ENCODE measurements around the gene ZNF236.

ZNF236 gene

GRCh38 chr18:76983613-76984051 lies 161.3 kb downstream of the ZNF236 start:
- no peak for TF ChIP-seq NFIC (IDR thresholded peaks at IDR 0.05)
- no peak for TF ChIP-seq CEBPB (IDR thresholded peaks at IDR 0.05)
- TF ChIP-seq, protein P1, sequence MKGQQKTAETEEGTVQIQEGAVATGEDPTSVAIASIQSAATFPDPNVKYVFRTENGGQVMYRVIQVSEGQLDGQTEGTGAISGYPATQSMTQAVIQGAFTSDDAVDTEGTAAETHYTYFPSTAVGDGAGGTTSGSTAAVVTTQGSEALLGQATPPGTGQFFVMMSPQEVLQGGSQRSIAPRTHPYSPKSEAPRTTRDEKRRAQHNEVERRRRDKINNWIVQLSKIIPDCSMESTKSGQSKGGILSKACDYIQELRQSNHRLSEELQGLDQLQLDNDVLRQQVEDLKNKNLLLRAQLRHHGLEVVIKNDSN (IDR thresholded peaks at IDR 0.05) = no peak
- TF ChIP-seq EGR1 (IDR thresholded peaks at IDR 0.05) = no peak
- no peak for TF ChIP-seq MAX (IDR thresholded peaks at IDR 0.05)
- no peak for TF ChIP-seq TAF1 (IDR thresholded peaks at IDR 0.05; ENCODE audit: low read depth)
- no peak for TF ChIP-seq TCF12 (IDR thresholded peaks at IDR 0.05; ENCODE audit: low read depth)

- TF ChIP-seq EGR1 (IDR thresholded peaks at IDR 0.05) (no peak), MAX (IDR thresholded peaks at IDR 0.05) (no peak), TCF12 (IDR thresholded peaks at IDR 0.05; ENCODE audit: low read depth) (no peak), EP300 (IDR thresholded peaks at IDR 0.05; ENCODE audit: borderline replicate concordance) (no peak), CEBPB (IDR thresholded peaks at IDR 0.05) (no peak), CREB1 (IDR thresholded peaks at IDR 0.05; ENCODE audit: low read depth) (no peak), NFIC (IDR thresholded peaks at IDR 0.05) (no peak), RAD21 (IDR thresholded peaks at IDR 0.05; ENCODE audit: low read depth) (no peak)
- TF ChIP-seq, protein P2, sequence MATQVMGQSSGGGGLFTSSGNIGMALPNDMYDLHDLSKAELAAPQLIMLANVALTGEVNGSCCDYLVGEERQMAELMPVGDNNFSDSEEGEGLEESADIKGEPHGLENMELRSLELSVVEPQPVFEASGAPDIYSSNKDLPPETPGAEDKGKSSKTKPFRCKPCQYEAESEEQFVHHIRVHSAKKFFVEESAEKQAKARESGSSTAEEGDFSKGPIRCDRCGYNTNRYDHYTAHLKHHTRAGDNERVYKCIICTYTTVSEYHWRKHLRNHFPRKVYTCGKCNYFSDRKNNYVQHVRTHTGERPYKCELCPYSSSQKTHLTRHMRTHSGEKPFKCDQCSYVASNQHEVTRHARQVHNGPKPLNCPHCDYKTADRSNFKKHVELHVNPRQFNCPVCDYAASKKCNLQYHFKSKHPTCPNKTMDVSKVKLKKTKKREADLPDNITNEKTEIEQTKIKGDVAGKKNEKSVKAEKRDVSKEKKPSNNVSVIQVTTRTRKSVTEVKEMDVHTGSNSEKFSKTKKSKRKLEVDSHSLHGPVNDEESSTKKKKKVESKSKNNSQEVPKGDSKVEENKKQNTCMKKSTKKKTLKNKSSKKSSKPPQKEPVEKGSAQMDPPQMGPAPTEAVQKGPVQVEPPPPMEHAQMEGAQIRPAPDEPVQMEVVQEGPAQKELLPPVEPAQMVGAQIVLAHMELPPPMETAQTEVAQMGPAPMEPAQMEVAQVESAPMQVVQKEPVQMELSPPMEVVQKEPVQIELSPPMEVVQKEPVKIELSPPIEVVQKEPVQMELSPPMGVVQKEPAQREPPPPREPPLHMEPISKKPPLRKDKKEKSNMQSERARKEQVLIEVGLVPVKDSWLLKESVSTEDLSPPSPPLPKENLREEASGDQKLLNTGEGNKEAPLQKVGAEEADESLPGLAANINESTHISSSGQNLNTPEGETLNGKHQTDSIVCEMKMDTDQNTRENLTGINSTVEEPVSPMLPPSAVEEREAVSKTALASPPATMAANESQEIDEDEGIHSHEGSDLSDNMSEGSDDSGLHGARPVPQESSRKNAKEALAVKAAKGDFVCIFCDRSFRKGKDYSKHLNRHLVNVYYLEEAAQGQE (IDR thresholded peaks at IDR 0.05; ENCODE audit: low read depth) = no peak
Observed at GRCh38 chr18:76984193-76985155, 162.1 kb downstream of the ZNF236 start.

DNA sequence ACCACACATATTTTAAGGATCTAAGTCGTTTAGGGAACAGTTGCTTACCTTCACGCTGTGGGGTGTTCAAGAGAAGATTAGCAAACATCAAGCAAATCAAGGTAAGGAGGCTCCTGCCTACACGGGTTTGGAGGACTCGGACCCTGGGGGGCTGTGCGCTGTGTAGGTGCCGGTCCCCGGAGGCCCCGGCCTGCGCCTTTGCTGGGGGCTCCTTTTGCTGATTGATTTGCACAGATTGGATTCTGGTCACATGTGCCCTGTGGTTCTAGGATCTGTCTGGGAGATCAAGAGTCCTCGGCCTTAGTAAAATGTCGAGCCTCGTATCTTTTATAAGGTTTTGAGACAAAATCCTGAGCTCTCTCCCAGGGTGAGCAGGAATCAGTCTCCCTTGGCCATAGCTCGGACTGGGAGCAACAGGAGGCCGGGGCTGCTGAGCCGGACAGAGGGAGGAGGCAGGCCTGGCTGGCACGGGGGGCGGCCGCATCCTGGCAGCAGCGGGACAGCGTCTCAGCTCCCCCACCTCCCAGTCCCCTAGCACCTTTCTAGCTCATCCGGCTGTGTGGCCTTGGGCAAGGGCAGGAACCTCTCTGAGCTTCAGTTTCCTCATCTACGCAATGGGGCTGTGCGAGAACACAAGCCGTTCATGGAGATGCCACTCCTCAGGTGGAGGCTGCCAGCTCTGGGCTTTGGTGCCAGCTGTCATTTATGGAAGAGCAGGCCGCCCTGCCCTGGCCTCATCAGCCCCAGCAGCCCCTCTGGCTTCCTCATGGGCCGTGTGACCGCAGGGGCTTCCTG lies 163.0 kb downstream of the ZNF236 start:
- TF ChIP-seq TEAD4 (IDR thresholded peaks at IDR 0.05) = no peak
- no peak for TF ChIP-seq RAD21 (IDR thresholded peaks at IDR 0.05; ENCODE audit: low read depth)
- no peak for TF ChIP-seq CEBPB (IDR thresholded peaks at IDR 0.05)
- TF ChIP-seq, protein P2 (IDR thresholded peaks at IDR 0.05; ENCODE audit: low read depth) = no peak
- no peak for TF ChIP-seq EGR1 (IDR thresholded peaks at IDR 0.05)
- no peak for TF ChIP-seq YY1 (IDR thresholded peaks at IDR 0.05; ENCODE audit: low read depth)
- TF ChIP-seq NFIC (IDR thresholded peaks at IDR 0.05) = no peak
- no peak for TF ChIP-seq TCF12 (IDR thresholded peaks at IDR 0.05; ENCODE audit: low read depth)
- TF ChIP-seq FOXM1 (IDR thresholded peaks at IDR 0.05; ENCODE audit: borderline replicate concordance, low read depth) = no peak
- TF ChIP-seq, protein P1 (IDR thresholded peaks at IDR 0.05) = no peak

GRCh38 chr18:76985951-76986236 lies 163.5 kb downstream of the ZNF236 start:
- TF ChIP-seq EGR1 (IDR thresholded peaks at IDR 0.05) (no peak), CEBPB (IDR thresholded peaks at IDR 0.05) (no peak), CREB1 (IDR thresholded peaks at IDR 0.05; ENCODE audit: low read depth) (no peak), EP300 (IDR thresholded peaks at IDR 0.05; ENCODE audit: borderline replicate concordance) (no peak), MAX (IDR thresholded peaks at IDR 0.05) (no peak), TAF1 (IDR thresholded peaks at IDR 0.05; ENCODE audit: low read depth) (no peak), TEAD4 (IDR thresholded peaks at IDR 0.05) (no peak), NFIC (IDR thresholded peaks at IDR 0.05) (no peak), FOXM1 (IDR thresholded peaks at IDR 0.05; ENCODE audit: borderline replicate concordance, low read depth) (no peak), RAD21 (IDR thresholded peaks at IDR 0.05; ENCODE audit: low read depth) (no peak), YY1 (IDR thresholded peaks at IDR 0.05; ENCODE audit: low read depth) (no peak), ZBTB7A (IDR thresholded peaks at IDR 0.05; ENCODE audit: low read depth) (no peak)
- TF ChIP-seq, protein P1 (IDR thresholded peaks at IDR 0.05) = no peak
- TF ChIP-seq, protein P2 (IDR thresholded peaks at IDR 0.05; ENCODE audit: low read depth) = no peak

Measured in Ishikawa (cell line).